K562 (cell line): ENCODE results near the gene TSSK1B. TPM values are rescaled to one million over a fixed set of nuclear protein-coding genes. Genes with fewer than 3 reads are reported as not detected.
"Not testable (repeated sequence)": the region's sequence is repeated elsewhere in the genome, so short reads cannot be mapped to it uniquely, and the experiment has no call there.

Source experiments
- ATAC-seq: fragments of 200-7000 bp; cut with Tn5 transposase; 3 replicates; pipeline ENCODE4 v1.9.1; 2020; ENCODE audit warnings: moderate library complexity
- BruUV-seq: library from RNA; stranded (reverse); fragments of 400-500 nt; replicated peaks from 2 replicates; lab custom pipeline; 2021; lab: Mats Ljungman, UMichigan
- CTCF ChIA-PET: fragments of 300-600 bp; formaldehyde crosslinking; extraction: SDS; loops from one replicate; lab custom pipeline; 2021; ENCODE audit warnings: low intra/inter-chr PET ratio; lab: Yijun Ruan, JAX
- POLR2A ChIA-PET: fragments of 300-600, 350-650 bp; sonication (Branson Sonifier 250); formaldehyde crosslinking; extraction: SDS; loops from one replicate; lab custom pipeline; 2021; ENCODE audit warnings: antibody characterized with exemption, inconsistent platforms; lab: Yijun Ruan, JAX
- DNase-seq, 4 experiments: peaks; one replicate each; pipeline versions ENCODE4 v3.0.0 to v3.0.0-alpha.2; 2011 to 2018; ENCODE audit warnings: low spot score in 3 of 4, mixed read lengths in 3 of 4; ENCODE audit errors: extremely low read depth in 1 of 4
- FAIRE-seq: peaks from 2 replicates; lab custom pipeline; 2011; peaks lifted over from hg19 to GRCh38; lab: Jason Lieb, UNC
- H2AFZ ChIP-seq: 2 replicates; pipeline ENCODE4 v1.6.0; 2011; ENCODE audit warnings: low read depth, low read length, control low read depth, inconsistent platforms
- H3K27ac ChIP-seq: fragments of 200-600 bp; 3 replicates; pipeline ENCODE4 v1.8.0; 2011; ENCODE audit warnings: low read depth, mild to moderate bottlenecking, control low read depth, inconsistent platforms, low read length, moderate library complexity, mixed read lengths; ENCODE audit errors: extremely low read depth
- H3K27me3 ChIP-seq, 2 experiments: fragments of 300-600 bp in 1 of 2; 2 replicates in 1 of 2; 3 replicates in 1 of 2; pipeline versions ENCODE4 v1.6.0 to v1.8.0; 2011; ENCODE audit warnings: inconsistent platforms in 2 of 2, low read length in 2 of 2, mild to moderate bottlenecking in 1 of 2, mixed read lengths in 1 of 2, moderate library complexity in 1 of 2; ENCODE audit not compliant: control insufficient read depth in 2 of 2, insufficient read depth in 2 of 2
- H3K36me3 ChIP-seq: fragments of 300-600 bp; 3 replicates; pipeline ENCODE4 v1.8.0; 2011; ENCODE audit warnings: mild to moderate bottlenecking, low read length, inconsistent platforms; ENCODE audit not compliant: control insufficient read depth, insufficient read depth
- H3K4me1 ChIP-seq, 2 experiments: fragments of 200-600 bp in 1 of 2; replicated peaks in 1 of 2; 2 replicates in 1 of 2; 3 replicates in 1 of 2; pipeline versions ENCODE4 v1.5.1 to v1.8.0; 2011; ENCODE audit warnings: inconsistent platforms in 2 of 2, low read length in 2 of 2, mild to moderate bottlenecking in 1 of 2, mixed read lengths in 1 of 2, moderate library complexity in 1 of 2; ENCODE audit not compliant: control insufficient read depth in 2 of 2, insufficient read depth in 2 of 2
- H3K4me2 ChIP-seq: 2 replicates; pipeline ENCODE4 v1.6.1; 2011; ENCODE audit warnings: low read length, control low read depth, inconsistent platforms, mixed read lengths; ENCODE audit not compliant: insufficient read depth
- H3K4me3 ChIP-seq: fragments of 200-600 bp; sonication (generic), shearing (Covaris generic); 2 replicates; pipeline ENCODE4 v1.5.1; 2016; ENCODE audit warnings: control low read depth, inconsistent platforms
- H3K79me2 ChIP-seq: fragments of 200-600 bp; 3 replicates; pipeline ENCODE4 v1.8.0; 2011; ENCODE audit warnings: low read length, inconsistent platforms; ENCODE audit not compliant: control insufficient read depth, insufficient read depth
- H3K9ac ChIP-seq, 2 experiments: 2 replicates each; pipeline versions ENCODE4 v1.6.0 to v1.6.1; 2011; ENCODE audit warnings: low read depth in 2 of 2, low read length in 2 of 2, control low read depth in 1 of 2, inconsistent platforms in 1 of 2, mild to moderate bottlenecking in 1 of 2, mixed read lengths in 1 of 2; ENCODE audit not compliant: insufficient read depth in 1 of 2
- H3K9me1 ChIP-seq: one replicate; pipeline ENCODE4 v1.6.0; 2011; ENCODE audit warnings: inconsistent platforms, mild to moderate bottlenecking, low read length, moderate library complexity; ENCODE audit not compliant: control insufficient read depth, insufficient read depth
- H3K9me3 ChIP-seq: replicated peaks from 2 replicates; pipeline ENCODE4 v1.5.1; 2011; ENCODE audit warnings: low read depth, low read length, inconsistent platforms; ENCODE audit not compliant: control insufficient read depth, insufficient read depth
- H4K20me1 ChIP-seq: replicated peaks from 2 replicates; pipeline ENCODE4 v1.6.1; 2011; ENCODE audit warnings: low read length, inconsistent platforms, mixed read lengths; ENCODE audit not compliant: control insufficient read depth, insufficient read depth
- ATF7 ChIP-seq: fragments of 450-650 bp; IDR thresholded peaks from 2 replicates; pipeline ENCODE4 v1.7.1; 2014; ENCODE audit warnings: mild to moderate bottlenecking, moderate library complexity
- CBX1 ChIP-seq: sonication (generic); IDR thresholded peaks from 2 replicates; pipeline ENCODE4 v1.6.1; 2016; ENCODE audit warnings: antibody characterized with exemption, low read depth, mild to moderate bottlenecking
- GTF3C2 ChIP-seq: IDR thresholded peaks from 3 replicates; pipeline ENCODE4 v1.6.1; 2011; ENCODE audit warnings: borderline replicate concordance, mild to moderate bottlenecking, moderate library complexity; ENCODE audit not compliant: insufficient read length; ENCODE audit errors: extremely low read depth
- HDAC1 ChIP-seq, 2 experiments: fragments of 450-650 bp; IDR thresholded peaks; 2 replicates each; pipeline ENCODE4 v1.6.1; 2016 to 2017; ENCODE audit warnings: inconsistent platforms in 1 of 2, mild to moderate bottlenecking in 1 of 2, moderate library complexity in 1 of 2
- HOMEZ ChIP-seq: fragments of 250-450 bp; sonication (Bioruptor Pico); IDR thresholded peaks from 2 replicates; pipeline ENCODE4 v1.4.0; 2020; ENCODE audit warnings: mild to moderate bottlenecking, moderate library complexity
- NCOA4 ChIP-seq: fragments of 450-650 bp; IDR thresholded peaks from 2 replicates; pipeline ENCODE4 v1.6.1; 2018; ENCODE audit warnings: mild to moderate bottlenecking; ENCODE audit not compliant: partially characterized antibody
- NR1H2 ChIP-seq: sonication (generic); formaldehyde crosslinking; IDR thresholded peaks from 2 replicates; pipeline ENCODE4 v1.4.0; 2020; ENCODE audit warnings: mild to moderate bottlenecking, missing genetic modification reagents
- OTX1 ChIP-seq: fragments of 450-650 bp; formaldehyde crosslinking; IDR thresholded peaks from 2 replicates; pipeline ENCODE4 v1.4.0; 2022; ENCODE audit warnings: mild to moderate bottlenecking
- POLR2G ChIP-seq: fragments of 200-400 bp; formaldehyde crosslinking; IDR thresholded peaks from 2 replicates; pipeline ENCODE4 v1.6.1; 2017; ENCODE audit warnings: low read depth, mild to moderate bottlenecking, antibody characterized with exemption, low read length, moderate library complexity
- RBFOX2 ChIP-seq: fragments of 200-400 bp; formaldehyde crosslinking; IDR thresholded peaks from 2 replicates; pipeline ENCODE4 v1.6.1; 2017; ENCODE audit warnings: low read depth, mild to moderate bottlenecking, low read length, moderate library complexity
- RNF2 ChIP-seq: sonication (generic); IDR thresholded peaks from 2 replicates; pipeline ENCODE4 v1.6.1; 2016
- TAF7 ChIP-seq: fragments of 450-650 bp; IDR thresholded peaks from 2 replicates; pipeline ENCODE4 v1.6.1; 2016; ENCODE audit warnings: missing genetic modification characterization, missing compliant biosample characterization
- WGBS: fragments of 100-300 bp; shearing (Covaris generic); methylation state at CpG from one replicate; pipeline ENCODE4 v1.1.6; 2016; ENCODE audit warnings: low coverage, mixed read lengths; ENCODE audit not compliant: insufficient coverage; ENCODE audit errors: missing lambda C conversion rate; 5-methylcytosine and 5-hydroxymethylcytosine counted together
- in situ Hi-C: fragments of 300-500 bp; cut with MboI; formaldehyde crosslinking; loops from 4 replicates; pipeline ENCODE4 v1.15.0; 2018; ENCODE audit warnings: inconsistent platforms, mixed read lengths
- intact Hi-C: fragments of 100-400 bp; cut with micrococcal nuclease; formaldehyde crosslinking; loops from 2 replicates; pipeline ENCODE4 v1.14.2; 2022
- polyA plus RNA-seq, 8 experiments: library from polyadenylated mRNA; depleted of rRNA in 4 of 8; stranded (reverse) in 5 of 8; unstranded in 3 of 8; fragments of >200 nt; fragmentation: Nextera tagmentation in 2 of 8; fragmentation: Illumina TruSeq in 1 of 8; extraction: Ambion mirVana in 2 of 8; extraction: Trizol in 1 of 8; gene quantifications; 2 replicates each; pipeline versions ENCODE4 v1.2.1 to v1.2.3, GENCODE V29; 2011 to 2014; ENCODE audit warnings: inconsistent platforms in 1 of 8, missing spikeins in 1 of 8
- total RNA-seq, 7 experiments: library from RNA; depleted of rRNA in 6 of 7; stranded (reverse); fragments of >200 nt in 6 of 7; fragmentation: Illumina TruSeq in 2 of 7; extraction: Trizol in 2 of 7; gene quantifications; 2 replicates each; pipeline versions ENCODE4 v1.2.1 to v1.2.3, GENCODE V29; 2011 to 2021; ENCODE audit warnings: low replicate concordance in 1 of 7

The TSSK1B gene
- total and polyA plus RNA-seq, 9 of the 15 experiments (the other 6 are each of a cell fraction or from before 2014, with no cell fraction given), result not detected

- Histone ChIP-seq H3K9ac (no peak overlapping the region), H3K4me1 (no peaks in the 10 kb centered on the region), H3K79me2 (no peaks in the 10 kb centered on the region), H3K4me2 (no peak overlapping the region), H3K27ac (no peak overlapping the region), H4K20me1 (no peaks in the 10 kb centered on the region), H3K4me3 (no peak overlapping the region), H3K9me1 (no peaks in the 10 kb centered on the region), H2AFZ (no peak overlapping the region), H3K9me3 (no peaks in the 10 kb centered on the region), H3K27me3 (peaks cover 0 to 12% of the 10 kb centered on the region in 2 experiments; a peak in 2 of 5 replicates), H3K36me3 (no peaks in the 10 kb centered on the region)
- DNase-seq (no peak), ATAC-seq (no peak), FAIRE-seq (no peak)
- CTCF ChIA-PET, result no interaction called here
- in situ Hi-C loops, result no loop called here
- WGBS, result 0% methylated on average over 2 of the region's 2 CpGs
- intact Hi-C loops, result no loop called here
- POLR2A ChIA-PET, result no interaction called here
- TF ChIP-seq RNF2 (no peak), HOMEZ (no peak), NCOA4 (no peak), POLR2G (no peak), NR1H2 (CRISPR knock-in tag) (no peak), HDAC1 (IDR thresholded peaks at IDR 0.05) (no peak), CBX1 (no peak), ATF7 (no peak), TAF7 (tag) (no peak), OTX1 (CRISPR knock-in tag) (no peak), GTF3C2 (no peak), RBFOX2 (no peak)
- no TSS peak for BruUV-seq
Measured at GRCh38 chr5:113404269-113404668, 30.5 kb downstream of the TSSK1B start.

- H3K9ac ChIP-seq, H3K9me1 ChIP-seq, ATAC-seq, H2AFZ ChIP-seq, DNase-seq, H3K36me3 ChIP-seq, in situ Hi-C loops, H3K4me2 ChIP-seq, CTCF ChIA-PET, H4K20me1 ChIP-seq, H3K9me3 ChIP-seq, H3K4me1 ChIP-seq, H3K27ac ChIP-seq, intact Hi-C loops, H3K4me3 ChIP-seq, H3K27me3 ChIP-seq, H3K79me2 ChIP-seq, BruUV-seq, FAIRE-seq: not testable (repeated sequence)
- 0% methylated on average over 4 of the region's 4 CpGs for WGBS
- POLR2A ChIA-PET, result interaction anchor here (1.2 kb wide), 1 partner anchor 10 kb away, joined by 4 read pairs; no protein-coding TSS in a partner anchor
Measured at GRCh38 chr5:113397986-113398385, 36.8 kb downstream of the TSSK1B start.
